HG02981 (cell line): ENCODE data around the gene LGALS4.
"Not testable (repeated sequence)": the region's sequence is repeated elsewhere in the genome, so short reads cannot be mapped to it uniquely, and the experiment has no call there.

Experiments
- ATAC-seq: cut with Tn5 transposase; IDR thresholded peaks from one replicate; pipeline ENCODE4 v1.9.1; 2021; ENCODE audit warnings: mild to moderate bottlenecking, moderate library complexity; ENCODE audit not compliant: unreplicated experiment

LGALS4 gene

GRCh38 chr19:38826856-38827551 is 14.3 kb upstream of the LGALS4 start:
- no peak for ATAC-seq

GRCh38 chr19:38825936-38826335 is 13.2 kb upstream of the LGALS4 start:
- ATAC-seq = not testable (repeated sequence)

GRCh38 chr19:38821230-38821825 is 8.6 kb upstream of the LGALS4 start:
- not testable (repeated sequence) for ATAC-seq

GRCh38 chr19:38819231-38819920 is 6.6 kb upstream of the LGALS4 start:
- ATAC-seq = no peak

- ATAC-seq = no peak
Observed at GRCh38 chr19:38817081-38817480, 4.3 kb upstream of the LGALS4 start.

GRCh38 chr19:38816131-38816750 is 3.5 kb upstream of the LGALS4 start:
- no peak for ATAC-seq

- ATAC-seq = no peak
Observed at GRCh38 chr19:38815059-38816001, 2.6 kb upstream of the LGALS4 start.

- not testable (repeated sequence) for ATAC-seq
Observed at GRCh38 chr19:38813932-38814331, 1.2 kb upstream of the LGALS4 start.

GRCh38 chr19:38813323-38813722 is 578 bp upstream of the LGALS4 start:
- ATAC-seq = no peak

GRCh38 chr19:38812009-38812840 is 520 bp downstream of the LGALS4 start:
- ATAC-seq = no peak

- ATAC-seq = no peak
Observed at GRCh38 chr19:38809592-38810252, 3.0 kb downstream of the LGALS4 start.

- ATAC-seq = no peak
Observed at GRCh38 chr19:38808741-38809140, 4.0 kb downstream of the LGALS4 start.

- not testable (repeated sequence) for ATAC-seq
Observed at GRCh38 chr19:38807374-38808098, 5.2 kb downstream of the LGALS4 start.

- no peak for ATAC-seq
Observed at GRCh38 chr19:38806371-38806770, 6.4 kb downstream of the LGALS4 start.

- no peak for ATAC-seq
Observed at GRCh38 chr19:38805180-38805579, 7.6 kb downstream of the LGALS4 start.

GRCh38 chr19:38803543-38803942 is 9.2 kb downstream of the LGALS4 start:
- no peak for ATAC-seq

- ATAC-seq = no peak
Observed at GRCh38 chr19:38801359-38802095, 11.2 kb downstream of the LGALS4 start.
